D721Med (cell line): ENCODE results near the gene AAMP.

Experiments used
- DNase-seq: peaks from one replicate; pipeline ENCODE4 v3.0.0; 2011; ENCODE audit warnings: low spot score; ENCODE audit not compliant: insufficient read length
- FAIRE-seq: peaks from 2 replicates; lab custom pipeline; 2011; peaks lifted over from hg19 to GRCh38; lab: Jason Lieb, UNC
- TF ChIP-seq, protein P1 (sequence below): IDR thresholded peaks from 2 replicates; pipeline ENCODE4 v1.5.1; 2012; ENCODE audit warnings: mild to moderate bottlenecking, control low read depth; ENCODE audit not compliant: insufficient read depth; ENCODE audit errors: missing control alignments

Gene AAMP

GRCh38 chr2:218271865-218272530, 2.1 kb upstream of the AAMP start:
- FAIRE-seq (no peak), DNase-seq (no peak)
- TF ChIP-seq, protein P1, sequence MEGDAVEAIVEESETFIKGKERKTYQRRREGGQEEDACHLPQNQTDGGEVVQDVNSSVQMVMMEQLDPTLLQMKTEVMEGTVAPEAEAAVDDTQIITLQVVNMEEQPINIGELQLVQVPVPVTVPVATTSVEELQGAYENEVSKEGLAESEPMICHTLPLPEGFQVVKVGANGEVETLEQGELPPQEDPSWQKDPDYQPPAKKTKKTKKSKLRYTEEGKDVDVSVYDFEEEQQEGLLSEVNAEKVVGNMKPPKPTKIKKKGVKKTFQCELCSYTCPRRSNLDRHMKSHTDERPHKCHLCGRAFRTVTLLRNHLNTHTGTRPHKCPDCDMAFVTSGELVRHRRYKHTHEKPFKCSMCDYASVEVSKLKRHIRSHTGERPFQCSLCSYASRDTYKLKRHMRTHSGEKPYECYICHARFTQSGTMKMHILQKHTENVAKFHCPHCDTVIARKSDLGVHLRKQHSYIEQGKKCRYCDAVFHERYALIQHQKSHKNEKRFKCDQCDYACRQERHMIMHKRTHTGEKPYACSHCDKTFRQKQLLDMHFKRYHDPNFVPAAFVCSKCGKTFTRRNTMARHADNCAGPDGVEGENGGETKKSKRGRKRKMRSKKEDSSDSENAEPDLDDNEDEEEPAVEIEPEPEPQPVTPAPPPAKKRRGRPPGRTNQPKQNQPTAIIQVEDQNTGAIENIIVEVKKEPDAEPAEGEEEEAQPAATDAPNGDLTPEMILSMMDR, result no peak

DNA sequence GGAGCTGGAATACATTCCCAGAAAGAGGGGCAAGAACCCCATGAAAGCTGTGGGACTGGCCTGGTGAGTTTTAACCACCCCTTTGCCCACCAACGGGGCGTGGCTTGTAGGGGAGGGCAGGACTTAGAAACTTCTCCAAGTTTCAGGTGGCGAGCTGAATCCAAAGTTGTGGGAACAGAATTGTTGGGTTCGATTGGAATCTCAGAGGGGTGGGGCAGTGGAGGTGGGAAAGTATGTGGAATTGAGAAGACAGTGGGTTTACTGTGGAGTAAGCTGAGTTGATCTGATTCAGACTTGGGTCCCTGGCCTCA, 1.5 kb upstream of the AAMP start:
- DNase-seq (no peak), FAIRE-seq (no peak)
- TF ChIP-seq, protein P1, result no peak

- FAIRE-seq (no peak), DNase-seq (no peak)
- TF ChIP-seq, protein P1, result no peak
These were observed 967 bp upstream of the AAMP start for GRCh38 chr2:218270721-218271486.

GRCh38 chr2:218267259-218267658, 2.7 kb downstream of the AAMP start:
- FAIRE-seq (no peak), DNase-seq (no peak)
- TF ChIP-seq, protein P1, result no peak

- FAIRE-seq, result no peak
- TF ChIP-seq, protein P1, result no peak
- no peak for DNase-seq
These were observed 3.5 kb downstream of the AAMP start for GRCh38 chr2:218266316-218266979.

DNA sequence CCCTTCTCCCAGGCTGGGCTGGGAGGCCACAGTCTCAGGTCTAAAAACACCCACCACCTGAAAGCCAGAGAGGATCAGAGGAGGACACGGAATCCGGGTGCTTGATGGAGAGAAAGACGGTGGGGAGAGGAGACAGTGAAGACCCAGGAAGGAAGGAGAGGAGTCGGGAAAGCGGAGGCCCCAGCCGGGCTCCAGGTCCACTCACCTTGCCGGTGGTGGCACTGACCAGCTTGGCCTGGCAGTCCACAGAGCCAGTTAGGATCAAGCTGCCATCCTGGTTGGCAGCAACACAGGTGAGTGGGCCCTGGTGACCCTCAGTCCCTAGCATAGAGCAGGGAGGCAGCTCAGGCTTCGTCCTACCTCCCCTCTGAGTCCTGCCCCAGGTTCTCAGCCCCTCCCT, 4.3 kb downstream of the AAMP start:
- DNase-seq (no peak), FAIRE-seq (no peak)
- TF ChIP-seq, protein P1, result no peak
